ENCODE measurements around the gene SMURF1.

Gene SMURF1

GRCh38 chr7:99096124-99096887 is 47.6 kb downstream of the SMURF1 start:
- no peak for DNase-seq

- no peak for DNase-seq
Observed at GRCh38 chr7:99095698-99096097, 48.2 kb downstream of the SMURF1 start.

GRCh38 chr7:99094401-99094800 is 49.5 kb downstream of the SMURF1 start:
- no peak for DNase-seq

GRCh38 chr7:99092064-99092720 is 51.7 kb downstream of the SMURF1 start:
- no peak for DNase-seq

GRCh38 chr7:99090771-99091542 is 53.0 kb downstream of the SMURF1 start:
- no peak for DNase-seq

- no peak for DNase-seq
Observed at GRCh38 chr7:99089914-99090629, 53.8 kb downstream of the SMURF1 start.

GRCh38 chr7:99086944-99087343 is 57.0 kb downstream of the SMURF1 start:
- no peak for DNase-seq

- DNase-seq = no peak
Observed at GRCh38 chr7:99086532-99086931, 57.4 kb downstream of the SMURF1 start.

- no peak for DNase-seq
Observed at GRCh38 chr7:99083733-99084132, 60.2 kb downstream of the SMURF1 start.

- no peak for DNase-seq
Observed at GRCh38 chr7:99083068-99083651, 60.7 kb downstream of the SMURF1 start.

GRCh38 chr7:99080679-99081078 is 63.2 kb downstream of the SMURF1 start:
- DNase-seq = no peak

GRCh38 chr7:99079104-99079503 is 64.8 kb downstream of the SMURF1 start:
- no peak for DNase-seq

GRCh38 chr7:99078416-99078815 is 65.5 kb downstream of the SMURF1 start:
- DNase-seq = no peak

GRCh38 chr7:99076615-99077014 is 67.3 kb downstream of the SMURF1 start:
- no peak for DNase-seq

GRCh38 chr7:99073839-99074446 is 70.0 kb downstream of the SMURF1 start:
- DNase-seq = no peak

- no peak for DNase-seq
Observed at GRCh38 chr7:99072126-99072525, 71.8 kb downstream of the SMURF1 start.

GRCh38 chr7:99070361-99070760 is 73.5 kb downstream of the SMURF1 start:
- DNase-seq = no peak

GRCh38 chr7:99061001-99061776 is 82.7 kb downstream of the SMURF1 start:
- DNase-seq = no peak

GRCh38 chr7:99054781-99055180 is 89.1 kb downstream of the SMURF1 start:
- DNase-seq = no peak

GRCh38 chr7:99050971-99051370 is 92.9 kb downstream of the SMURF1 start:
- no peak for DNase-seq

GRCh38 chr7:99047526-99048077 is 96.3 kb downstream of the SMURF1 start:
- no peak for DNase-seq
